ENCODE data around the gene IFT27. TPM values are rescaled to one million over a fixed set of nuclear protein-coding genes. Genes with fewer than 3 reads are reported as not detected.

IFT27 gene, protein sequence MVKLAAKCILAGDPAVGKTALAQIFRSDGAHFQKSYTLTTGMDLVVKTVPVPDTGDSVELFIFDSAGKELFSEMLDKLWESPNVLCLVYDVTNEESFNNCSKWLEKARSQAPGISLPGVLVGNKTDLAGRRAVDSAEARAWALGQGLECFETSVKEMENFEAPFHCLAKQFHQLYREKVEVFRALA
- 23.0 TPM for total RNA-seq
- polyA plus RNA-seq = 33.9 TPM
- long read RNA-seq, donor 1, partial matches to known transcripts = 0 of 1 reads
- long read RNA-seq, donor 1, other reads (novel, unspliced or antisense) = 0 of 1 reads
- long read RNA-seq, donor 2, transcript IFT27-205 (7 exons, 1,095 nt) = major isoform, 15 of 17 reads
- long read RNA-seq, donor 2, partial matches to known transcripts = 0 of 17 reads
- long read RNA-seq, donor 2, other reads (novel, unspliced or antisense) = 0 of 17 reads
- long read RNA-seq, donor 3, transcript IFT27-205 (7 exons, 1,095 nt) = major isoform, 19 of 26 reads
- long read RNA-seq, donor 3, partial matches to known transcripts = 6 of 26 reads
- long read RNA-seq, donor 3, other reads (novel, unspliced or antisense) = 0 of 26 reads
- long read RNA-seq, donor 4, transcript IFT27-205 (7 exons, 1,095 nt) = major isoform, 8 of 8 reads
- long read RNA-seq, donor 4, partial matches to known transcripts = 0 of 8 reads
- long read RNA-seq, donor 4, other reads (novel, unspliced or antisense) = 0 of 8 reads
- long read RNA-seq, donor 5, transcript IFT27-205 (7 exons, 1,095 nt) = major isoform, 25 of 28 reads
- long read RNA-seq, donor 5, partial matches to known transcripts = 0 of 28 reads
- long read RNA-seq, donor 5, other reads (novel, unspliced or antisense) = 0 of 28 reads
- long read RNA-seq, donor 6, transcript IFT27-205 (7 exons, 1,095 nt) = major isoform, 8 of 9 reads
- long read RNA-seq, donor 6, partial matches to known transcripts = 0 of 9 reads
- long read RNA-seq, donor 6, other reads (novel, unspliced or antisense) = 0 of 9 reads
- long read RNA-seq, donor 7, partial matches to known transcripts = 0 of 2 reads
- long read RNA-seq, donor 7, other reads (novel, unspliced or antisense) = 0 of 2 reads
- long read RNA-seq, donor 8, transcript IFT27-205 (7 exons, 1,095 nt) = major isoform, 7 of 7 reads
- long read RNA-seq, donor 8, partial matches to known transcripts = 0 of 7 reads
- long read RNA-seq, donor 8, other reads (novel, unspliced or antisense) = 0 of 7 reads
- long read RNA-seq, donor 9, transcript IFT27-205 (7 exons, 1,095 nt) = major isoform, 10 of 10 reads
- long read RNA-seq, donor 9, partial matches to known transcripts = 0 of 10 reads
- long read RNA-seq, donor 9, other reads (novel, unspliced or antisense) = 0 of 10 reads
- long read RNA-seq, donor 10, transcript IFT27-205 (7 exons, 1,095 nt) = major isoform, 11 of 13 reads
- long read RNA-seq, donor 10, partial matches to known transcripts = 0 of 13 reads
- long read RNA-seq, donor 10, other reads (novel, unspliced or antisense) = 0 of 13 reads

DNA sequence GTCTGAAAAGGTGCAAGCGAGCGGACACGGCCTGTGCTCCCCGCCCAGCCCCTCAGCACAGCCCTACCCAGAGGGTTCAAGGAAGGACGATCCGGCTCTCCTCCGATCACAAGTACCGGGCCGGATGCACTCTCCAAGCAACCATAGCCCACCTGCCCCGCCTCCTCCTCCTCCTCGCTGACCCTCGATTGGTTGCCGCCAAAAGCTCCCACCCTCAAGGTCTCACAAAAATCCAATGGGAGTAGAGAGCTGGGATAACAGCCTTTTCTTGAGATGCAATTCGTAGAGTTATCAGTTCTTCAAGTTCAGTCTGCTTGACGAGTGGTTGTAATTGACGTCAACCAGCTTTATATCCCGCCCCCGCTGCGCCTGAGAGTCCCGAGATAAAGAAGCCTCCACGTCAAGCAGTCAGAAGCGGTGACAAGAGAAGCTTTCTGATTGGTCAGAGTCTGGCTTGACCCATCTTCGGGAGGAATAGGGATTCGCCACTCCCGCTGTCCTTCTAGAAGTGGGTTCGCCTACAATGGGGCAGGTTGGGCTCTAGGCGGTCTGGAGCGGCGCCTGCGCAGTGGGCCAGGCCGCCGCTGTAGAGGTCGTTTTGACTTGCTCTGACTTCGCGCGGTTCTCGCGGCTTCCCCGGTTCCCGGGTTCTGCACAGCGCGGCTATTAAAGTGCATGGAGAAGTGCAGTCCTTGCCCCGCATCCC, at the start of gene IFT27:
IFT27 (minus strand) TSS at position 156 of the 706 bp plus-strand sequence. CDS start 412 bp downstream, outside the sequence.
- peaks cover 11 to 15% of the 10 kb centered on the region in 2 donors for H3K4me1 ChIP-seq (ENCODE audit: control insufficient read depth in 2 of 2, insufficient read depth in 2 of 2, low read length in 2 of 2)
- no peaks in the 10 kb centered on the region for H3K36me3 ChIP-seq (ENCODE audit: control insufficient read depth in 2 of 2, insufficient read depth in 2 of 2, low read length in 1 of 2)
- no peaks in the 10 kb centered on the region for H3K9me3 ChIP-seq (ENCODE audit: control insufficient read depth in 2 of 2, insufficient read depth in 1 of 2, low read length in 1 of 2)
- under 1% methylated on average over 43 of the region's 43 CpGs for WGBS
- peak within 1 kb of the TSS; percentile 64 to 94 for H3K4me3 ChIP-seq (ENCODE audit: low read length in 2 of 2)
- no peaks in the 10 kb centered on the region for H3K27me3 ChIP-seq (ENCODE audit: control insufficient read depth in 2 of 2, insufficient read depth in 1 of 2, low read length in 1 of 2)
- DNase-seq (ENCODE audit: low read depth in 6 of 9, low spot score in 9 of 9) = peak; percentile 98 to 100 (median 99)
- peak within 1 kb of the TSS; percentile 56 to 80 for H3K27ac ChIP-seq (ENCODE audit: low read depth in 1 of 2, low read length in 1 of 2)

DNA sequence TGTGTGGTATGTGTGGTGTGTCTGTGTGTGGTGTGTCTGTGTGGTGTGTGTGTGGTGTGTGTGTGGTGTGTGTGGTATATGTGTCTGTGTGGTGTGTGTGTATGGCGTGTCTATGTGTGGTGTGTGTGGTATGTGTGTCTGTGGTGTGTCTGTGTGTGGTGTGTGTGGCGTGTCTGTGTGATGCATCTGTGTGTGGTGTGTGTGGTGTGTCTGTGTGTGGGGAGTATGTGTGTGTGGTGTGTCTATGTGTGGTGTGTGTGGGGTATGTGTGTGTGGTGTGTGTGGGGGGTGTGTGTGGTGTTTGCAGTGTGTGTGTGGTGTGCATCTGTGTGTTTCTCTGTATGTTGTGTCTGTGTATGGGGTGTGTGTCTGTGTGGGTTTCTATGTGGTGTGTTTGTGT, 48.7 kb upstream of the IFT27 start:
- H3K4me3 ChIP-seq (ENCODE audit: low read length in 2 of 2) = no peak overlapping the region
- H3K27ac ChIP-seq (ENCODE audit: low read depth in 1 of 2, low read length in 1 of 2) = no peak overlapping the region
- H3K36me3 ChIP-seq (ENCODE audit: control insufficient read depth in 2 of 2, insufficient read depth in 2 of 2, low read length in 1 of 2) = no peaks in the 10 kb centered on the region
- H3K27me3 ChIP-seq (ENCODE audit: control insufficient read depth in 2 of 2, insufficient read depth in 1 of 2, low read length in 1 of 2) = peaks cover 0 to 36% of the 10 kb centered on the region in 2 donors
- DNase-seq (ENCODE audit: low read depth in 6 of 9, low spot score in 9 of 9) = no peak
- 99% methylated on average over 2 of the region's 2 CpGs for WGBS
- no peaks in the 10 kb centered on the region for H3K4me1 ChIP-seq (ENCODE audit: control insufficient read depth in 2 of 2, insufficient read depth in 2 of 2, low read length in 2 of 2)
- H3K9me3 ChIP-seq (ENCODE audit: control insufficient read depth in 2 of 2, insufficient read depth in 1 of 2, low read length in 1 of 2) = no peaks in the 10 kb centered on the region

DNA sequence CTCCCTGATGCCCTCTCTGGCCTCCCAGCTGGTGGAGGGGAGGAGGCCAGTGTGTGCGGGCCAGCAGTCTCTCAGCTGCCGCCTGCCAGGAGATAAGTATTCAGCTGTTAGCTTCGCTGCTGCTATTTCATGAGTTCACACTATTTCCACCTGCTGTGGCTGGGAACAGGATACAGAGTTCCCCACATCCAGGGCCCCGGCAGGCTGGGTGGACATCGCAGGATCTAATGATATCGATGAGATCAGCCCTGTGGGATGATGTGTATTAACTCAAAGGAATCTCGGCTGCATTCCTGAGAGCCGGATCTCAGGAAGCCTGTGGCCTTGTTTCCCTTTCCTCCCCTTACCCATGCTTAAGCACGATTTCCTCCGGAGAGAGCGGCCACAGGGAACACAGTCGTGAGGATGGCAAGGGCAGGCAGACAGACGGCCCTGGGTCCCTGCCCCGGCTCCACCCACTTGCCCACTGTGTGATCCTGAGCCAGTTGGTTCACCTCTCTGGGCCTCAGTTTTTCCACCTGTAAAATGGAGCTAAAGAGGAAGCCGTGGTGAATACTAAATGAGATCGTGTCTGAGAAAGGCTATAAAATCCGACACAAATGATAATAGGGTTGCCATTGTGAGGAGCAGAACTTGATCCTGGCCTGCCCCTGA, 47.4 kb upstream of the IFT27 start:
- no peaks in the 10 kb centered on the region for H3K36me3 ChIP-seq (ENCODE audit: control insufficient read depth in 2 of 2, insufficient read depth in 2 of 2, low read length in 1 of 2)
- peaks cover 0 to 3% of the 10 kb centered on the region in 2 donors for H3K9me3 ChIP-seq (ENCODE audit: control insufficient read depth in 2 of 2, insufficient read depth in 1 of 2, low read length in 1 of 2)
- no peak overlapping the region for H3K4me3 ChIP-seq (ENCODE audit: low read length in 2 of 2)
- H3K27me3 ChIP-seq (ENCODE audit: control insufficient read depth in 2 of 2, insufficient read depth in 1 of 2, low read length in 1 of 2) = peaks cover 6 to 45% of the 10 kb centered on the region in 2 donors
- DNase-seq (ENCODE audit: low read depth in 6 of 9, low spot score in 9 of 9) = no peak
- H3K27ac ChIP-seq (ENCODE audit: low read depth in 1 of 2, low read length in 1 of 2) = no peak overlapping the region
- WGBS = 74% methylated on average over 17 of the region's 17 CpGs
- no peaks in the 10 kb centered on the region for H3K4me1 ChIP-seq (ENCODE audit: control insufficient read depth in 2 of 2, insufficient read depth in 2 of 2, low read length in 2 of 2)

DNA sequence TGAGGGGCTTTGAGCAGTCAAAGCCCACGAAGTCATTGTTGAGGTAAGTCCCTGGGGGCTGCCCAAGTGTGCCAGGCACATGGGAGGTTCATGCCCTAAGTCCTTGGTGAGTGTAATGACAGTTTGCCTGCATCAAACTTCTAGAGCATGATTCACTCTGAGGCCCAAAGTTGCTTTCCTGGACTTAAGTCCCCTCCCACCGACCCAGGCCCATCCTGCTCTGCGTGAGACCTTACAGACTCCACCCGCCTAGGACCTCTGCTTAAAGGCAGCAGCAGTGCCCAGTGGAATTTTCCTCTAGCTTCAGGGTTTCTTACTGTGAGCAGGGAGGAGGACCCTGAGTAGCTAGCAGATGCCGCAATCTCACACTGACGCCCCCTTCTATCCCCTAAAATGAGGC, 46.7 kb upstream of the IFT27 start:
- Histone ChIP-seq H3K27me3 (ENCODE audit: control insufficient read depth in 2 of 2, insufficient read depth in 1 of 2, low read length in 1 of 2) (peaks cover 14 to 53% of the 10 kb centered on the region in 2 donors), H3K4me1 (ENCODE audit: control insufficient read depth in 2 of 2, insufficient read depth in 2 of 2, low read length in 2 of 2) (no peaks in the 10 kb centered on the region), H3K36me3 (ENCODE audit: control insufficient read depth in 2 of 2, insufficient read depth in 2 of 2, low read length in 1 of 2) (no peaks in the 10 kb centered on the region), H3K27ac (ENCODE audit: low read depth in 1 of 2, low read length in 1 of 2) (no peak overlapping the region), H3K9me3 (ENCODE audit: control insufficient read depth in 2 of 2, insufficient read depth in 1 of 2, low read length in 1 of 2) (peaks cover 0 to 3% of the 10 kb centered on the region in 2 donors), H3K4me3 (ENCODE audit: low read length in 2 of 2) (no peak overlapping the region)
- no peak for DNase-seq (ENCODE audit: low read depth in 6 of 9, low spot score in 9 of 9)
- 89% methylated on average over 6 of the region's 6 CpGs for WGBS

DNA sequence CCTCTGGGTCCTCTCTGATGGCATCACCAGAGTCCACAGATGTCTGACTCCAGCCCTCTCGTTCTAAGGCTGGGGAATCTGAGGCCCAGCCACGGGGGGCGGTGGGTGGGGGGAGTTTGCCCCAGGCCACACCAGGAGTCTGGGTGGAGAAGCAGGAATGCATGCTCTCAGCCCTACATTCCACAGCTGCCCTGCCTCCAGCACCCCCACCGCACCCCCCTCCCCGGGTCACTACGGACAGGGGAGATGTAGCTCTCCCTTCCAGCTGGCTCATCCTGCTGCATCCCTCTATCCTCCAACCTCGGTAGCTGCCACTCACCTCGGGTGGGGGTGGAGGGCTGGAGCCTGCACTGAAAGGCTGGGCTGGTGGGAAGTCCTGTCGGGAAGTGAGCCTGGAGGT, 43.2 kb upstream of the IFT27 start:
- 60% methylated on average over 9 of the region's 9 CpGs for WGBS
- peaks cover 0 to 3% of the 10 kb centered on the region in 2 donors for H3K9me3 ChIP-seq (ENCODE audit: control insufficient read depth in 2 of 2, insufficient read depth in 1 of 2, low read length in 1 of 2)
- no peak for DNase-seq (ENCODE audit: low read depth in 6 of 9, low spot score in 9 of 9)

DNA sequence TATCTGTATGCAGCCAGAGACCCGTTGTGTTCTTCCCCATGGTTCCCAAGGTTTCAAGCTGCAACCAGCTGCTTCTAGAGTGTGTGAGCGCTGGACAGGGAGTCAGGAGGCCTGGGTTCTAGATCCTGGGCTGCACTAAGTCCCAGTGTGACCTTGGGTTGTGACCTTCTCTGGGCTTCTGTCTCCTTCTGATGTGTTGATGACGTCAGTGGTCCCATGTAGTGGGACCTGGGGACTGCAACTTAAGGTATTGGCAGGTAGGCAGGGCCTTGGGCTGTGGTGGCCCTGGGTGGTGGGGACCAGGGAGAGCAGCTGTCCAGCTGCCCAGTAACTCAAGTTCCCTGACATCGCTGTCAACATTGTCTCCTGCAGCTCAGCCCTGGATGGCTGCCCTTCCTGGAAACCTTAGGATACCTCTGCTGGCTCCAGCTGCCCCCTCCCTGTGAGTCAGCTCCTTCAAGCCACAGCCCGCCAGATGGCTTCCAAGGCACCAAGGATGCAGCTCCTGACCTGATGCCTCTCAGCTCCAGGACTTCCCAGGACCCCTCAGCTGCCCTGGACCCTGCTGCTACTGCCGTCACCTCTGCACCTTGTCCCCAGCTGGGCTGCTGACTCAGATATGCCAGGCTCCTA, 42.2 kb upstream of the IFT27 start:
- no peaks in the 10 kb centered on the region for H3K36me3 ChIP-seq (ENCODE audit: control insufficient read depth in 2 of 2, insufficient read depth in 2 of 2, low read length in 1 of 2)
- H3K27ac ChIP-seq (ENCODE audit: low read depth in 1 of 2, low read length in 1 of 2) = no peak overlapping the region
- H3K27me3 ChIP-seq (ENCODE audit: control insufficient read depth in 2 of 2, insufficient read depth in 1 of 2, low read length in 1 of 2) = peaks cover 42 to 85% of the 10 kb centered on the region in 2 donors
- no peaks in the 10 kb centered on the region for H3K4me1 ChIP-seq (ENCODE audit: control insufficient read depth in 2 of 2, insufficient read depth in 2 of 2, low read length in 2 of 2)
- DNase-seq (ENCODE audit: low read depth in 6 of 9, low spot score in 9 of 9) = no peak
- 92% methylated on average over 6 of the region's 6 CpGs for WGBS
- H3K9me3 ChIP-seq (ENCODE audit: control insufficient read depth in 2 of 2, insufficient read depth in 1 of 2, low read length in 1 of 2) = peaks cover 0 to 3% of the 10 kb centered on the region in 2 donors
- H3K4me3 ChIP-seq (ENCODE audit: low read length in 2 of 2) = no peak overlapping the region

More for the DNA sequence above, 43.2 kb upstream of the IFT27 start:
- H3K36me3 ChIP-seq (ENCODE audit: control insufficient read depth in 2 of 2, insufficient read depth in 2 of 2, low read length in 1 of 2) = no peaks in the 10 kb centered on the region
- no peak overlapping the region for H3K27ac ChIP-seq (ENCODE audit: low read depth in 1 of 2, low read length in 1 of 2)
- H3K4me3 ChIP-seq (ENCODE audit: low read length in 2 of 2) = no peak overlapping the region
- peaks cover 38 to 84% of the 10 kb centered on the region in 2 donors for H3K27me3 ChIP-seq (ENCODE audit: control insufficient read depth in 2 of 2, insufficient read depth in 1 of 2, low read length in 1 of 2)
- no peaks in the 10 kb centered on the region for H3K4me1 ChIP-seq (ENCODE audit: control insufficient read depth in 2 of 2, insufficient read depth in 2 of 2, low read length in 2 of 2)

DNA sequence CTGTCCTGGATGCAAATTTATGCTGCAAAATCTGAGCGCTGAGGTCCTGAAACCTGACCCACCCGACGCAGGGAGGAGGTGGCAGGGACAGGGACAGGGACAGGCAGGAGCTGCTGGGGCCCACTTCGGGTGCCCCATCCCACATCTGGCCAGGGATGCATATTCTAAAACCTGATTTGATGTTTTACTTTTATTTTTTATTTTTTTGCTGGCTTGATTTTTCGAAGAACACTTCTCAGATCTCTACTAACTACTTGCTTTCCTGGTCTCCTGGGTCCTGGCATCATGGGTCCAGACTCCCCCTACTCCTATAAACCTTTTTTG, 41.6 kb upstream of the IFT27 start:
- Histone ChIP-seq H3K27me3 (ENCODE audit: control insufficient read depth in 2 of 2, insufficient read depth in 1 of 2, low read length in 1 of 2) (peaks cover 42 to 87% of the 10 kb centered on the region in 2 donors), H3K36me3 (ENCODE audit: control insufficient read depth in 2 of 2, insufficient read depth in 2 of 2, low read length in 1 of 2) (no peaks in the 10 kb centered on the region), H3K27ac (ENCODE audit: low read depth in 1 of 2, low read length in 1 of 2) (no peak overlapping the region), H3K4me3 (ENCODE audit: low read length in 2 of 2) (no peak overlapping the region), H3K9me3 (ENCODE audit: control insufficient read depth in 2 of 2, insufficient read depth in 1 of 2, low read length in 1 of 2) (peaks cover 0 to 3% of the 10 kb centered on the region in 2 donors), H3K4me1 (ENCODE audit: control insufficient read depth in 2 of 2, insufficient read depth in 2 of 2, low read length in 2 of 2) (no peaks in the 10 kb centered on the region)
- WGBS = 52% methylated on average over 5 of the region's 5 CpGs
- no peak for DNase-seq (ENCODE audit: low read depth in 6 of 9, low spot score in 9 of 9)

Measured in thymus (tissue), 14 donors.